HG03066 (cell line): ENCODE measurements around the gene C2CD4B.

Experiments
- ATAC-seq: cut with Tn5 transposase; IDR thresholded peaks from one replicate; pipeline ENCODE4 v1.9.1; 2021; ENCODE audit warnings: low read depth; ENCODE audit not compliant: unreplicated experiment

C2CD4B gene

DNA sequence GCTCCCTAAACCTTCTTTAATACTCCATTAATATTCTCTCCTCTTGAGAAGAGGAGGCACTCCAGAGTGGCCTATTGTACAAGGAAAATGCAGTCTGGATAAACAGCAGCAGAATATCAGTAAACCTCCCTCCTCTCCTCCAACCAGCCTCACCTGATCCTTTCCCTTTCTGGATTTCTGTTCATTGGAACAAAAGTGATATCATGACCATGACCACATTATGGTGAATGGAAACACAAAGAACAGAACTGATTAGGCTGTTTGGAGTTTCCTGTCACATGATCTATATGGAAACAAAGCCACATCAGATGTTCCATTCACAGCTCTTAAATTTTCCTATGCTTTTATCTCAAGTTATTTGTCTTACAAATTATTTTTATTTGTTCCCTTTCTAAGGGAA lies 14.6 kb downstream of the C2CD4B start:
- ATAC-seq, result no peak

- ATAC-seq, result no peak
Observed at GRCh38 chr15:62149729-62150128, 15.4 kb downstream of the C2CD4B start.

GRCh38 chr15:62147551-62147950 lies 17.5 kb downstream of the C2CD4B start:
- ATAC-seq, result no peak

DNA sequence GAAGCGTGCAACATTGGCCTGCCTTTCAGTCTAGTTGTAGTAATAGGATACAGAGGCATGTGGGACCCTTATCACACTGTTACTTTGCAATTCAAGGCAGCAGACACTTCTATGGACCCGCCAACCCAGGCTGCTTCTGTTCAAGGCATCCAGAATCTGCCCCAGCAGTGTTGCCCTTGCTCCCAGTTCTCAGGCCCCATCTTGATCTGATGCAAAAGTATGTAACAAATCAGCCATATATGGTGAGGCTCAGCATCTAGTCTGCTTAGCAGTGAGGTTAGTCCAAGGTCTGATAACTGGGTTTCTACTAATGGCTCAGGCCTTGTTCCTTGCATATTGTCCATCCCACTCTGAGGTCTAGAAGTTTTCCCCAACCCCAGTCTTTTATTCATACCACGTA lies 17.9 kb downstream of the C2CD4B start:
- ATAC-seq, result no peak

- no peak for ATAC-seq
Observed at GRCh38 chr15:62145015-62145735, 19.9 kb downstream of the C2CD4B start.

DNA sequence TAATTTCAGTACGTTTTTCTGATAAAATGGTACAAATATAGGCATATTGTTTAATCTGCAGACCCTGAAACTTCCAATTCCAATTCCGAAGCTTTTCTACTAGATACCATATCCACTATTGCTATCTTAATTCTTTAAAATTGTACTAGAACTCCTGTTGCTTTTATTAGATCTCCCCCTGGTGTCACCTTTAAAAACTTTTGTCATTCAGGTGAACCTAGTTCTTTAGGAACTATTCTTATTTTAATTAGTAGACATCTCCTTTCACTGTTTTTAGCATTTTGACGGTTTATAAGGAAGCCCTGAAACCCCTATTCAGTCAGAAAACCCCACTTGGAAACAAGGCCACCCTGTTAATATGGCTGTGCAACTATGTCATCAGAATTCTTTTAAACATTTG lies 22.3 kb downstream of the C2CD4B start:
- no peak for ATAC-seq

DNA sequence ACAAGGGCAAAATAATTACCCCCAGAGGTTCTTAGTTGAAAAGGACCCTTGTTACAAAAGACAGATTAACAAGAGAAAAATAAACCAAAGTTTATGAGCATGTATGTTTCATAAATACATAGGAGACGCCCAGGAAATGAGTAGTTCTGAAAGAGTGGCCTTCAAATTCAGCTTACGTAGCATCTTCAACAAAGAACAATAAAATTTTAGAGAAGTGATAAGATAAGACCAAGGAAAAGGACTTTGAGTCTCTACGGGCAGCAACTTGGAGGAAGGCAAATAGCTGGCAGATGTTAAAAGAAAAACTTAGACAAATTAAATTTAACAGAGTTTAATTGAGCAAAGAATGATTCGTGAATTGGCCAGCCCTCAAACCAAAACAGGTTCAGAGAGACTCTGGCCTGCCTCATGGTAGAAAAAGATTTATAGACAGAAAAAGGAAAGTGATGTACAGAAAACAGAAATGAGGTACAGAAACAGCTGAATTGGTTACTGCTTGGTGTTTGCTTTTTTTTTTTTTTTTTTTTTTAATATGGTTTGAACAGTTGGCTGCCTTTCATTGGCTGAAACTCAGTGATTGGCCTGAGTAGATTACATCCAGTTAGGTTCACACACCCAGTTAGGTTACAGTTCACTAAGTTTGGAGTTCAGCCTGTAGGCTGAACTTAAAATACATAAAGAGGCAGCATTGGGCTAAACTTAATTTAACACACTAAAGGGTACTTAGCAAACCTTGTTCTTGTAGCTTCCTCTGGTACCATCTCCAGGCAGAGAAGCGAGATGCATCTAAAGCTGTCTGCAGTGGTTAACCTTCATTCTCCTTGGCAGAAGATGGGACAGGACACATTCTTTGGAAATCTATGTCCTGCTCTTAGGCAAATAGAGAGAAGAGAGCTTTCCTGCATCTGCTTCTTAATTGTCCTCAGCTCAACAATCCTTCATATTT lies 23.2 kb downstream of the C2CD4B start:
- ATAC-seq, result no peak

DNA sequence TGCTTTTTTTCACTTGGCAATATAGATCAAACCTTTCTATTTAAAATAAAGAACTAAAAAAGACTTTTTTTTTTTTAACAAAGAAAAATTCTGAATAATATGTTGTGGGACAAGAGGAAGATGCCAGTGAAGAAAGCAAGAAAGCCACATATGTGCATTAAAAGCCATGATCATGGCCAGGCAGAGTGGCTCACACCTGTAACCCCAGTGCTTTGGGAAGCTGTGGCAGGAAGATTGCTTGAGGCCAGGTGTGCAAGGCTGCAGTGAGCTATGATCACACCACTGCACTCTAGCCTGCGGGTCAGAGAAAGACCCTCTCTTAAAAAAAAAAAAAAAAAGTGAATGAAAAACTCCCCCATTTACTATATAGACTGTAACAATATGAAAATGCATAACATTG lies 23.9 kb downstream of the C2CD4B start:
- no peak for ATAC-seq

- ATAC-seq, result no peak
Observed at GRCh38 chr15:62138124-62138523, 27.0 kb downstream of the C2CD4B start.

DNA sequence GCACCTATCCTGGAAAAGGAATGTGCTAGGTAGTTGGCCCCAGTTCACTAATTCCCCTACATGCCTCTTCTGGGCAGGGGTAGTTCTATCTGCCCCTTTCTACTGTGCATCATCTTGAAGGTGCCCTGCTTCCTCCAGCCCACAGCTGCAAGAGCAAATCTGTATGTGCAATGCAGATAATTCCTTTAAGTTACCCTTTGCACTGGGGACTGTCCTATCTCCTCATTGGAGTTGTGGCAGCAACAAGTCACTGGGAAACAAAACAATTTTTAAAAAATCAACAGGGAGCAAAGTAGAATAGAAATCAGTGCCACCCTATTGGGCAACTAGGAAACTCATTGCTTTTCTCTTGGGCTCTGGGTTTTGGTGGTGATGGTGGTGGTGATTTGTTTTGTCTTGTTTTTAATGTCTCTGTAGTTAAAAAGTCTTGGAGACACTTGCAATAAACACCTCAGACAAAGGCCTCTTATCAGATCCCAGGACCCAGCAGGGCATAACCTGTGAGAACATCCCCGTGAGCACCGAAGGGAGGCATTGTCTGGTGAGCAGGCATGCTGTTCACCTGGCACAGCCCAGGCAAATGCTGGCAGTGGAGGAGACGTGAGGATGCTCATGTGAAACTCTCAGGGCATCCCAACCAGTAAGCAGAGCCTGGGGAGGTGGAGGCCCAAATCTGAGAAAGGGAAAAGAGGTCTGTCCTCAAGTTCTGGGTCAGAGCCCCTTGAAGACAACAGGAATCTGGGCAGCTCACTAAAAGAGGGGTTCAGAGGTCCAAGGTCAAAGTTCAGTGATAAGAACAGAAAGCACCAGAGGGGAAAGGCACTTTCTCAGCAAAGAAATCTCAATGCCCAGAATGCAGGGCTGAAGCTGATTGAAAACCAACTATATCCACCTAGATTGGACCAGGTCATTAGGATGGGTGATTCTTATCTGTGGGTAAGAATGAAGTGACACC lies 27.9 kb downstream of the C2CD4B start:
- ATAC-seq, result no peak

DNA sequence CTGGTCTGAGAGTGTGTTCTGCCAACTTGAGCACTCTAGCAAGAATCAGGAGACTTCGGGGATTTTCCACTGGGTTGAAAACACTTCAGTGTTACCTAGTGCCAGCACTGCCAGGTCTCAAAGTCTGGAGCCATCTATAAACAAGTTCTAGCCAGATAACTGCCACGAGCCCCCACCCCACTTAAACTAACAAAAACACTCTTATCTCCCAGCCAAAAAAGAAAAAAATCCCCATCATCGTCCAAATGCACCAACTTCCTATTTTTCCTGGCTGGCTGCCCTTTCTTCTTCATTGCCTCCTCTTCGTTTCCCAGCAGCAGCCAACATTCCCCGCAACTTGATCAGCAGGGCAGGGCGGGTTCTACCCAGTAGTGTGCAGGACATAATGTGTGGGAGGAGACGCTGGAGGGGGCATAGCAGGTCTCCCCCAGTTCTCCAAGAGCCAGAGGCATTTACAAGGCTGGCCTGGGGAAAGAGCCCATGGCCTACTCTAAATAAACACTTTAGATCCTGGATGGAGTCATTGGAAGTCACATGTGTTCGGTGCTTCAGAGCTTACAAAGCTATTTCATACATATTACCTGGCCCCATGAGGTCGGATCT lies 29.5 kb downstream of the C2CD4B start:
- no peak for ATAC-seq

- ATAC-seq, result no peak
Observed at GRCh38 chr15:62133141-62133540, 31.9 kb downstream of the C2CD4B start.

DNA sequence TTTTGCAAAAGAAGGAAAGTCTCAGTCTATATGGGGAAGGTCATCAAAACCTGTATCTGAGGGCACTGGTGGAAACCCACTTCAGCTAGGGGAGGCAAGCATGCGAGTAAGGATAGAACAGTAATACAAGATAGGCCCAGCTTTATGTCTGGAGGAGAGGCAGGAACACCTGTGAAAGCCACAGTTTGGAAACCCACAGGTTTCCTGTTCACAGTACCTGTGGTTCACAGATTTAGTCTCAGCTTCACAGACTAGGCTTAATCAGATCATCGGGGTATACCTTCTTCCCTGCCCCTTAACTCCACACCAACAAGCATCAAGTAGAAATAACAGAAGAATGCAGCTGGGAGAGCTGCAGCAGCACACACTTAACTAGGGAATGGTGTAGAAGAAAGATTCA lies 36.2 kb downstream of the C2CD4B start:
- no peak for ATAC-seq

- no peak for ATAC-seq
Observed at GRCh38 chr15:62126364-62126763, 38.7 kb downstream of the C2CD4B start.

DNA sequence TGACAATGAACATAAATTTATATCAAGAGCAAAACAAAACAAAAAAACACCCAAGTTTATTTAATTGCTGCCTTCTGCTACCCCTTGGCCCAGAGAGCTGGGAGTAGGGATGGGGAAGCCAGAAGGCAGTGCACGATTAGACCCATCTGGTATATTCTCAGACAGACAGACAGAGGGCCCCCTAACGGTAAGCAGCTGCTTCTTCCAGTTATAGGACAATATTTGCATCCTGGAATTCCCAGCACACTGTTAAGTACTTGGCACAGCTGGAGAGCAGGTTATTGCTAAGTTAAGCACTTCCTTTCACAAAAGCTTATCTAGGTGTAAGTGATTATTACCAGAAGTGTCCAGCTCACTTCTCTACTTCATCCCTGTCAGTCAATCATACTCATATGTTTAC lies 39.3 kb downstream of the C2CD4B start:
- ATAC-seq, result no peak

GRCh38 chr15:62124973-62125303 lies 40.1 kb downstream of the C2CD4B start:
- ATAC-seq, result no peak

GRCh38 chr15:62124176-62124972 lies 40.7 kb downstream of the C2CD4B start:
- no peak for ATAC-seq

DNA sequence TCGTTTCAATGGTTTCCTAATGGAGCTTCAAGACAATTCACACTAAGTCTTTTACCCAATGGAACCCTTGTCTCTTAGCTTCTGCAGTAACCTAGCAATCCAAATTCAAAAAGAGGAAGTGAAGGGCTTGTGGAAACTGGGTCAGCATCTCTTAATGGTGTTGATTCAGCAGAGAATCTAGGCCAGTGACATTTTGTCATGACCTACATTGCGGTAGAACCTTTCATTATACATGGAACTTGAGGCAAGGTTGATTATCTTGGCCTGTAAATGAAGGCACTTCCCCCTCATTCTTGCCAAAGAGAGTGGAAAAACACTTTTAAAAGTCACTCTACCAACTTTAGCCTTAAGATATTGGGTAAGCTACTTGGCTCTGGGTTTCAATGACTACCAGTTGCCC lies 42.8 kb downstream of the C2CD4B start:
- ATAC-seq, result no peak

- no peak for ATAC-seq
Observed at GRCh38 chr15:62121273-62122015, 43.6 kb downstream of the C2CD4B start.
